Neural progenitor cell (in vitro differentiated cells): ENCODE measurements around the gene GPR84.

Source experiments
- CTCF ChIP-seq: fragments of 200-600 bp; sonication (generic); IDR thresholded peaks from 2 replicates; pipeline ENCODE4 v1.5.1; 2017; ENCODE audit warnings: antibody characterized with exemption, mild to moderate bottlenecking
- EZH2 ChIP-seq: fragments of 200-600 bp; sonication (generic); IDR thresholded peaks from 2 replicates; pipeline ENCODE4 v1.6.1; 2017; ENCODE audit warnings: antibody characterized with exemption, mild to moderate bottlenecking, moderate library complexity
- EZH2phosphoT487 ChIP-seq: fragments of 200-600 bp; sonication (generic); IDR thresholded peaks from 2 replicates; pipeline ENCODE4 v1.6.1; 2017; ENCODE audit warnings: antibody characterized with exemption

- TF ChIP-seq EZH2, result no peak
- no peak for TF ChIP-seq CTCF
- no peak for TF ChIP-seq EZH2phosphoT487
These were observed 22.6 kb downstream of the GPR84 start for GRCh38 chr12:54341378-54342300.
